IMR-90 (cell line): ENCODE data around the gene PCNX2. TPM values are rescaled to one million over a fixed set of nuclear protein-coding genes. Genes with fewer than 3 reads are reported as not detected.
A peak's percentile ranks its signal among the peaks of the same experiment; 100 is the strongest.

Experiments used
- ATAC-seq: fragments of 200-7000 bp; cut with Tn5 transposase; 2 replicates; pipeline ENCODE4 v1.9.1; 2020; ENCODE audit warnings: low read depth, mild to moderate bottlenecking, moderate library complexity
- BruUV-seq: library from RNA; stranded (reverse); fragments of 400-500 nt; replicated peaks from 2 replicates; lab custom pipeline; 2021; lab: Mats Ljungman, UMichigan
- CTCF ChIA-PET: fragments of 300-600 bp; formaldehyde crosslinking; extraction: SDS; loops from one replicate; lab custom pipeline; 2021; ENCODE audit warnings: antibody characterized with exemption; lab: Yijun Ruan, JAX
- POLR2A ChIA-PET: fragments of 300-600 bp; sonication (Branson Sonifier 250); formaldehyde crosslinking; loops from one replicate; lab custom pipeline; 2022; ENCODE audit warnings: antibody characterized with exemption; ENCODE audit not compliant: unreplicated experiment; lab: Charles Lee
- DNase-seq: peaks from one replicate; pipeline ENCODE4 v3.0.0; 2013
- H2AFZ ChIP-seq: replicated peaks from 2 replicates; pipeline ENCODE3; 2013; ENCODE audit warnings: low read length, mild to moderate bottlenecking; ENCODE audit not compliant: poor library complexity
- H2AK5ac ChIP-seq: 2 replicates; pipeline ENCODE4 v1.6.1; 2013; ENCODE audit warnings: low read depth, low read length, inconsistent platforms
- H2AK9ac ChIP-seq: replicated peaks from 2 replicates; pipeline ENCODE3; 2013; ENCODE audit warnings: mild to moderate bottlenecking, low read depth, low read length, moderate library complexity; ENCODE audit not compliant: poor library complexity
- H2BK120ac ChIP-seq: 2 replicates; pipeline ENCODE4 v1.6.1; 2013; ENCODE audit warnings: low read depth, low read length, inconsistent platforms
- H2BK15ac ChIP-seq: 3 replicates; pipeline ENCODE4 v1.6.1; 2013; ENCODE audit warnings: low read depth, low read length, inconsistent platforms
- H2BK20ac ChIP-seq: 2 replicates; pipeline ENCODE4 v1.6.1; 2013; ENCODE audit warnings: low read depth, mild to moderate bottlenecking, inconsistent platforms, low read length, moderate library complexity
- H2BK5ac ChIP-seq: 2 replicates; pipeline ENCODE4 v1.6.1; 2013; ENCODE audit warnings: mild to moderate bottlenecking, low read depth, low read length, inconsistent platforms; ENCODE audit not compliant: poor library complexity, severe bottlenecking
- H3K14ac ChIP-seq: replicated peaks from 2 replicates; pipeline ENCODE4 v1.6.1; 2013; ENCODE audit warnings: low read depth, low read length, inconsistent platforms
- H3K18ac ChIP-seq: 2 replicates; pipeline ENCODE4 v1.6.1; 2013; ENCODE audit warnings: low read depth, low read length, control low read depth
- H3K23ac ChIP-seq: 2 replicates; pipeline ENCODE4 v1.6.1; 2013; ENCODE audit warnings: low read depth, low read length, inconsistent platforms
- H3K27ac ChIP-seq: 2 replicates; pipeline ENCODE4 v1.5.1; 2013; ENCODE audit warnings: mild to moderate bottlenecking, control low read depth, low read length; ENCODE audit not compliant: insufficient read depth
- H3K27me3 ChIP-seq: 2 replicates; pipeline ENCODE4 v1.6.1; 2013; ENCODE audit warnings: low read length; ENCODE audit not compliant: control insufficient read depth, insufficient read depth
- H3K36me3 ChIP-seq: 2 replicates; pipeline ENCODE4 v1.6.1; 2013; ENCODE audit warnings: low read length, mixed read lengths; ENCODE audit not compliant: control insufficient read depth, insufficient read depth
- H3K4ac ChIP-seq: 2 replicates; pipeline ENCODE4 v1.6.1; 2013; ENCODE audit warnings: low read depth, low read length, inconsistent platforms
- H3K4me1 ChIP-seq: 2 replicates; pipeline ENCODE4 v1.6.1; 2013; ENCODE audit warnings: low read length, mixed read lengths; ENCODE audit not compliant: control insufficient read depth, insufficient read depth
- H3K4me2 ChIP-seq: 2 replicates; pipeline ENCODE4 v1.6.1; 2013; ENCODE audit warnings: low read depth, mild to moderate bottlenecking, control low read depth, low read length, moderate library complexity
- H3K4me3 ChIP-seq: 2 replicates; pipeline ENCODE4 v1.5.1; 2013; ENCODE audit warnings: low read depth, mild to moderate bottlenecking, control low read depth, low read length, moderate library complexity; ENCODE audit not compliant: insufficient read depth
- H3K56ac ChIP-seq: 2 replicates; pipeline ENCODE4 v1.6.1; 2013; ENCODE audit warnings: low read length, inconsistent platforms; ENCODE audit not compliant: insufficient read depth; ENCODE audit errors: extremely low read depth
- H3K79me1 ChIP-seq, 2 experiments: 2 replicates each; pipeline ENCODE4 v1.6.1; 2013; ENCODE audit warnings: low read length in 2 of 2, inconsistent platforms in 1 of 2, low read depth in 1 of 2
- H3K9ac ChIP-seq: 2 replicates; pipeline ENCODE4 v1.6.1; 2013; ENCODE audit warnings: low read depth, low read length, control low read depth
- H3K9me1 ChIP-seq: 2 replicates; pipeline ENCODE4 v1.6.1; 2013; ENCODE audit warnings: low read length, inconsistent platforms; ENCODE audit not compliant: insufficient read depth
- H3K9me3 ChIP-seq: 2 replicates; pipeline ENCODE4 v1.6.1; 2013; ENCODE audit warnings: low read length; ENCODE audit not compliant: control insufficient read depth, insufficient read depth
- H4K20me1 ChIP-seq: 2 replicates; pipeline ENCODE4 v1.6.1; 2013; ENCODE audit warnings: low read length, inconsistent platforms; ENCODE audit not compliant: insufficient read depth
- H4K5ac ChIP-seq: 2 replicates; pipeline ENCODE4 v1.6.1; 2013; ENCODE audit warnings: mild to moderate bottlenecking, low read depth, low read length, control low read depth
- H4K8ac ChIP-seq, 2 experiments: 2 replicates each; pipeline ENCODE4 v1.6.1; 2013; ENCODE audit warnings: low read depth in 2 of 2, low read length in 2 of 2, control low read depth in 1 of 2, inconsistent platforms in 1 of 2
- H4K91ac ChIP-seq: 2 replicates; pipeline ENCODE4 v1.6.1; 2013; ENCODE audit warnings: low read depth, low read length, inconsistent platforms; ENCODE audit not compliant: insufficient read depth
- BHLHE40 ChIP-seq: fragments of 150-350 bp; IDR thresholded peaks from 2 replicates; pipeline ENCODE4 v1.6.1; 2016; ENCODE audit warnings: mild to moderate bottlenecking, low read depth, low read length
- CEBPB ChIP-seq: IDR thresholded peaks from 2 replicates; pipeline ENCODE4 v1.6.1; 2012; ENCODE audit warnings: low read depth, low read length, improper control_type of control experiment
- FOS ChIP-seq: fragments of 150-350 bp; IDR thresholded peaks from 2 replicates; pipeline ENCODE4 v1.6.1; 2016; ENCODE audit warnings: low read depth, low read length
- MAFK ChIP-seq: IDR thresholded peaks from 2 replicates; pipeline ENCODE4 v1.6.1; 2012; ENCODE audit warnings: low read depth, low read length, improper control_type of control experiment
- MAZ ChIP-seq: IDR thresholded peaks from 2 replicates; pipeline ENCODE4 v1.6.1; 2012; ENCODE audit warnings: low read depth, mild to moderate bottlenecking, low read length, improper control_type of control experiment, moderate library complexity, borderline replicate concordance
- MXI1 ChIP-seq: IDR thresholded peaks from 2 replicates; pipeline ENCODE4 v1.6.1; 2012; ENCODE audit warnings: low read depth, mild to moderate bottlenecking, low read length, moderate library complexity, borderline replicate concordance
- NFE2L2 ChIP-seq: fragments of 150-350 bp; IDR thresholded peaks from 2 replicates; pipeline ENCODE4 v1.6.1; 2016; ENCODE audit warnings: low read depth, mild to moderate bottlenecking, low read length
- POLR2A ChIP-seq: IDR thresholded peaks from 2 replicates; pipeline ENCODE4 v1.6.1; 2012; ENCODE audit warnings: mild to moderate bottlenecking, low read depth, low read length
- RCOR1 ChIP-seq: IDR thresholded peaks from 2 replicates; pipeline ENCODE4 v1.6.1; 2012; ENCODE audit warnings: mild to moderate bottlenecking, low read length, improper control_type of control experiment; ENCODE audit not compliant: insufficient replicate concordance
- SMC3 ChIP-seq: fragments of 150-350 bp; IDR thresholded peaks from 2 replicates; pipeline ENCODE4 v1.6.1; 2016; ENCODE audit warnings: low read depth, mild to moderate bottlenecking, antibody characterized with exemption, low read length, moderate library complexity
- WGBS, 2 experiments: methylation state at CpG; one replicate each; pipeline versions ENCODE4 v1.1.5 to v1.1.7; 2013; ENCODE audit warnings: missing lambda C conversion rate in 2 of 2; ENCODE audit not compliant: insufficient read length in 1 of 2; ENCODE audit errors: extremely low coverage in 2 of 2; 5-methylcytosine and 5-hydroxymethylcytosine counted together
- dilution Hi-C: fragments of 300-500 bp; cut with HindIII; formaldehyde crosslinking; loops from one replicate; pipeline ENCODE4 v1.14.3; 2018; ENCODE audit warnings: low sequenced_read_pairs; ENCODE audit not compliant: unreplicated experiment
- in situ Hi-C: fragments of 300-500 bp; cut with MboI; formaldehyde crosslinking; loops from 3 replicates; pipeline ENCODE4 v1.14.3; 2019; ENCODE audit warnings: low sequenced_read_pairs, inconsistent platforms, mixed read lengths
- intact Hi-C: fragments of 100-400 bp; cut with micrococcal nuclease; formaldehyde crosslinking; loops from 2 replicates; pipeline ENCODE4 v1.10.0; 2022
- polyA plus RNA-seq, 3 experiments: library from polyadenylated mRNA; depleted of rRNA; stranded (reverse); fragments of >200 nt; gene quantifications; 2 replicates each; pipeline ENCODE4 v1.2.3, GENCODE V29; 2012; ENCODE audit warnings: low replicate concordance in 1 of 3
- total RNA-seq: library from RNA; depleted of rRNA; stranded (reverse); fragments of >200 nt; gene quantifications from 2 replicates; pipeline ENCODE4 v1.2.3, GENCODE V29; 2012
- TF ChIP-seq, protein P1 (sequence below): fragments of 150-350 bp; IDR thresholded peaks from 2 replicates; pipeline ENCODE4 v1.6.1; 2017; ENCODE audit warnings: mild to moderate bottlenecking, antibody characterized with exemption, low read length, low read depth
- TF ChIP-seq, protein P2 (sequence below): fragments of 150-350 bp; IDR thresholded peaks from 2 replicates; pipeline ENCODE4 v1.6.1; 2016; ENCODE audit warnings: low read depth, mild to moderate bottlenecking, low read length, moderate library complexity, borderline replicate concordance
- TF ChIP-seq, protein P3 (sequence below): conservative IDR thresholded peaks from 2 replicates; pipeline ENCODE4 v1.5.1; 2012; ENCODE audit warnings: mild to moderate bottlenecking, low read depth, low read length, improper control_type of control experiment

PCNX2 gene
- total and polyA plus RNA-seq, 2 of the 4 experiments (the other 2 are of a cell fraction): 15.9 to 22.6 TPM

DNA sequence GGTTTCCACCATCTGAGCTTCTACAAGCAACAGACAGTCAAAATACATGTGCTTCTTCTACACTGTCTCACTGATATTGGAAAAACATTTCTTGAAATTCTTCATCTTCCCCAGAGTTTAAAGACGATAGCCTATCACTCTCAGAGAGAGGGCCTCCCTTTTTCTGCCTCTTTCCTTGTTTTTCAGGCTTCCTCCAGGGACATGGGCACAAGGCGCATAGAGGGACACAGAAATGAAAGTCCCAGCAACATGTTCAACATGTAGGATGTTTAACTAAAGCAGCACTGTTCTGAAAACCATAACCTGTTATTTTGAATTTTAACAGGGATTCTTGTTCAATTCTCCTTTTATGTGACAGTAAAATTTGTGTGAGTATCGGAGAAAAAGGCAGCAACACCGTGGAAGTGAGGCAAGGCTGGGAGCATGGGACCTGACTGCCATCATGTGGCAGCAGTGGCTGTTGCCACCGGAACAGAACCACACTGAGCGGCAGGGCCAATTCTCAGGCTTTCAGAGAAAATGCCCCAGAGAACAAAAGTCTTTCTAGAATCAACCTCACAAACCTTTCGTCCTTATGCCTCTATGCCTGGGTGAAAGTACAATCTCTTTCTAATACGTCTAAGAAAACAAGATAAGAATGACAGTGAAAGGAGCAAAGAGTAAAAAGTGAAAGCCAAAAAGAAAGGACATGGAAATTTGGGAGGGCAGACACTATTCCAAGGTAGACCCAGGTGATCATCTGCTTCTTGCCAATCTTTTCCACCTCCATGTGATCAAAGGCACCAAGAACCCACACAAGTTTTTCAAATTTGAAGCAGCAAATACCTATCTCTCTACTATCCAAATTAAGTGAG is 54.5 kb downstream of the PCNX2 start:
- Histone ChIP-seq H3K14ac (0 out of 2 replicates have a peak overlapping the region, but pooled peaks have one; percentile 11), H3K27ac (no peak overlapping the region), H3K79me1 (no peaks in the 10 kb centered on the region), H3K18ac (peak overlapping the region; percentile 25; the same call in 1 of the 2 replicates), H3K4me3 (no peak overlapping the region), H4K91ac (no peak overlapping the region), H3K4me2 (no peak overlapping the region), H3K4me1 (peaks cover 4% of the 10 kb centered on the region; the same call in 1 of the 2 replicates), H3K9ac (no peak overlapping the region), H3K27me3 (no peaks in the 10 kb centered on the region), H2AK9ac (no peak overlapping the region), H3K23ac (no peak overlapping the region), H3K4ac (0 out of 2 replicates have a peak overlapping the region, but pooled peaks have one; percentile 33), H4K5ac (no peak overlapping the region), H2BK5ac (no peak overlapping the region), H3K36me3 (peaks cover 6% of the 10 kb centered on the region; the same call in 1 of the 2 replicates), H3K56ac (no peak overlapping the region), H2BK120ac (0 out of 2 replicates have a peak overlapping the region, but pooled peaks have one; percentile 30), H4K8ac (no peak overlapping the region), H3K9me3 (no peaks in the 10 kb centered on the region), H2BK20ac (peak overlapping the region; percentile 16; the same call in 1 of the 2 replicates), H2AK5ac (no peak overlapping the region), H2AFZ (no peak overlapping the region), H4K20me1 (no peaks in the 10 kb centered on the region), H3K9me1 (no peaks in the 10 kb centered on the region), H2BK15ac (no peak overlapping the region)
- ChIA-PET POLR2A (no interaction called here), CTCF (interaction anchor here (0.5 kb wide), 1 partner anchor 141 kb away, joined by 4 read pairs; no protein-coding TSS in a partner anchor)
- no CpG with 5 or more reads among the region's 8 CpGs for WGBS, 2 experiments
- ATAC-seq (peak; percentile 71), DNase-seq (peak; percentile 42)
- in situ Hi-C loops: no loop called here
- intact Hi-C loops: loop anchor here (1.0 to 10.0 kb wide), 4 partner anchors 129 to 1374 kb away; partner anchors contain the start of gene NTPCR
- dilution Hi-C loops: no loop called here
- BruUV-seq: no TSS peak
- no peak for TF ChIP-seq RCOR1
- TF ChIP-seq MAFK: no peak
- no peak for TF ChIP-seq NFE2L2
- TF ChIP-seq, protein P1, sequence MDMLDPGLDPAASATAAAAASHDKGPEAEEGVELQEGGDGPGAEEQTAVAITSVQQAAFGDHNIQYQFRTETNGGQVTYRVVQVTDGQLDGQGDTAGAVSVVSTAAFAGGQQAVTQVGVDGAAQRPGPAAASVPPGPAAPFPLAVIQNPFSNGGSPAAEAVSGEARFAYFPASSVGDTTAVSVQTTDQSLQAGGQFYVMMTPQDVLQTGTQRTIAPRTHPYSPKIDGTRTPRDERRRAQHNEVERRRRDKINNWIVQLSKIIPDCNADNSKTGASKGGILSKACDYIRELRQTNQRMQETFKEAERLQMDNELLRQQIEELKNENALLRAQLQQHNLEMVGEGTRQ: no peak
- TF ChIP-seq, protein P2, sequence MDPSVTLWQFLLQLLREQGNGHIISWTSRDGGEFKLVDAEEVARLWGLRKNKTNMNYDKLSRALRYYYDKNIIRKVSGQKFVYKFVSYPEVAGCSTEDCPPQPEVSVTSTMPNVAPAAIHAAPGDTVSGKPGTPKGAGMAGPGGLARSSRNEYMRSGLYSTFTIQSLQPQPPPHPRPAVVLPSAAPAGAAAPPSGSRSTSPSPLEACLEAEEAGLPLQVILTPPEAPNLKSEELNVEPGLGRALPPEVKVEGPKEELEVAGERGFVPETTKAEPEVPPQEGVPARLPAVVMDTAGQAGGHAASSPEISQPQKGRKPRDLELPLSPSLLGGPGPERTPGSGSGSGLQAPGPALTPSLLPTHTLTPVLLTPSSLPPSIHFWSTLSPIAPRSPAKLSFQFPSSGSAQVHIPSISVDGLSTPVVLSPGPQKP: no peak
- TF ChIP-seq CEBPB: no peak
- TF ChIP-seq SMC3: peak; percentile 83
- no peak for TF ChIP-seq FOS
- TF ChIP-seq, protein P3, sequence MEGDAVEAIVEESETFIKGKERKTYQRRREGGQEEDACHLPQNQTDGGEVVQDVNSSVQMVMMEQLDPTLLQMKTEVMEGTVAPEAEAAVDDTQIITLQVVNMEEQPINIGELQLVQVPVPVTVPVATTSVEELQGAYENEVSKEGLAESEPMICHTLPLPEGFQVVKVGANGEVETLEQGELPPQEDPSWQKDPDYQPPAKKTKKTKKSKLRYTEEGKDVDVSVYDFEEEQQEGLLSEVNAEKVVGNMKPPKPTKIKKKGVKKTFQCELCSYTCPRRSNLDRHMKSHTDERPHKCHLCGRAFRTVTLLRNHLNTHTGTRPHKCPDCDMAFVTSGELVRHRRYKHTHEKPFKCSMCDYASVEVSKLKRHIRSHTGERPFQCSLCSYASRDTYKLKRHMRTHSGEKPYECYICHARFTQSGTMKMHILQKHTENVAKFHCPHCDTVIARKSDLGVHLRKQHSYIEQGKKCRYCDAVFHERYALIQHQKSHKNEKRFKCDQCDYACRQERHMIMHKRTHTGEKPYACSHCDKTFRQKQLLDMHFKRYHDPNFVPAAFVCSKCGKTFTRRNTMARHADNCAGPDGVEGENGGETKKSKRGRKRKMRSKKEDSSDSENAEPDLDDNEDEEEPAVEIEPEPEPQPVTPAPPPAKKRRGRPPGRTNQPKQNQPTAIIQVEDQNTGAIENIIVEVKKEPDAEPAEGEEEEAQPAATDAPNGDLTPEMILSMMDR: peak; percentile 76
- TF ChIP-seq MAZ: no peak
- no peak for TF ChIP-seq POLR2A
- no peak for TF ChIP-seq BHLHE40
- no peak for TF ChIP-seq MXI1
